Muscle of leg (tissue), 11 donors: ENCODE measurements around the gene ANO1. TPM values are rescaled to one million over a fixed set of nuclear protein-coding genes. Genes with fewer than 3 reads are reported as not detected.

ENCODE experiments used
- DNase-seq: peaks from one replicate; pipeline ENCODE4 v3.0.0; 2013
- H3K27ac ChIP-seq: one replicate; pipeline ENCODE4 v1.5.1; 2013; ENCODE audit warnings: mild to moderate bottlenecking, low read length, control low read depth
- H3K27me3 ChIP-seq: one replicate; pipeline ENCODE4 v1.6.1; 2013; ENCODE audit warnings: low read length; ENCODE audit not compliant: control insufficient read depth, insufficient read depth
- H3K36me3 ChIP-seq: one replicate; pipeline ENCODE4 v1.6.1; 2013; ENCODE audit warnings: low read length; ENCODE audit not compliant: control insufficient read depth, insufficient read depth
- H3K4me1 ChIP-seq: one replicate; pipeline ENCODE4 v1.6.1; 2013; ENCODE audit warnings: low read length; ENCODE audit not compliant: control insufficient read depth, insufficient read depth
- H3K4me3 ChIP-seq: one replicate; pipeline ENCODE4 v1.5.1; 2013; ENCODE audit warnings: low read length, control low read depth
- H3K9me3 ChIP-seq: replicated peaks from 2 replicates; pipeline ENCODE4 v1.6.1; 2013; ENCODE audit warnings: low read depth, low read length; ENCODE audit not compliant: control insufficient read depth
- WGBS: methylation state at CpG from one replicate; pipeline ENCODE4 v1.1.5; 2013; ENCODE audit warnings: missing lambda C conversion rate; ENCODE audit not compliant: insufficient coverage; 5-methylcytosine and 5-hydroxymethylcytosine counted together
- polyA plus RNA-seq, 8 donors: library from polyadenylated mRNA; unstranded; fragments of 120-200 nt; gene quantifications; one replicate each; pipeline versions ENCODE4 v1.2.1 to v1.2.3, GENCODE V29; 2013; ENCODE audit warnings: inconsistent platforms in 1 of 8, low replicate concordance in 1 of 8; ENCODE audit not compliant: insufficient read length in 8 of 8, insufficient read depth in 1 of 8
- total RNA-seq: library from RNA; stranded (reverse); fragments of 120-200 nt; gene quantifications from one replicate; pipeline ENCODE4 v1.2.4, GENCODE V29; 2013

Gene ANO1
- total and polyA plus RNA-seq, 9 donors: 5.1 to 15.4 (median 8.2) TPM

DNA sequence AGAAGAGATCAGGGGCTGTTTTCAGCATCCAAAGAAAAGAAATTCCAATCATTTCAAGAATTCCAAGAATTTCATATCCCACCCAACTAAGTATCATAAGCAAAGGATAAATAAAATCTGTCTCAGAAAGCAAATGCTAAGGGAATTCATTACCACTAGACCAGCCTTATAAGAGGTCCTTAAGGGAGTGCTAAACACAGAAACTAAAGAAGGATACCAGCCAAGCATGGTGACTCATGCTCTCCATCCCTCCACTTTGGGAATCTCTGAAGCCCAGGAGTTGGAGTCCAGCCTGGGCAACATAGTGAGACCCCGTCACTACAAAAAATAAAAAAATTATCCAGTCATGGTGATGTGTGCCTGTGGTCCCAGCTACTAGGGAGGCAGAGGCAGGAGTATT is 142.8 kb downstream of the ANO1 start:
- peaks cover 7% of the 10 kb centered on the region for H3K27me3 ChIP-seq
- WGBS: no CpG with 5 or more reads among the region's 1 CpG

DNA sequence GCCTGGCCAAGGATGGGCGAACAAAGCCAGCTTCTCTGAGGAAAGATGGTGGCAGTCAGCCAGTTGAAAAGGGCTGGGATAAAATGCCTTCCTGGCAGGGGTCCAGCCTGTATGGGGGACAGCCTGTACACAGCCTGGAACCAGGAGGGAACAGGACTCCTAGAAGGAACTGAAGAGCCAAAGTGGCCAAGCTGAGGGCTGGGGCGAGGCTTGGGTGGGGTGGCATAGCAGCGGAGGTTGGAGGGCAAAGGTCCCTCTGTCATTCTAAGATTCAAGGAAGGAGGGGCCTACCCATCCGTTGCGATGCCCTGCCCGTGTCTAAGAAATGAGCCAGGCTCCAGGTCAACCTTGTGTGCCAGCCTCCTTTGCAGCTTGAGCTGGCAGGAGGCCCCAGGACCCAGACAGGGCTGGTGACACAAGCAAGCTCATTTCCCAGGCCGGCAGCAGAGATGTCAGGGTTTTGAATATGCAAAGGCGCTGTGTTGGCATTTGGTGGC is 147.6 kb downstream of the ANO1 start:
- no peaks in the 10 kb centered on the region for H3K4me1 ChIP-seq
- H3K9me3 ChIP-seq: no peaks in the 10 kb centered on the region
- no peaks in the 10 kb centered on the region for H3K36me3 ChIP-seq
- H3K27me3 ChIP-seq: no peaks in the 10 kb centered on the region
- no peak overlapping the region for H3K4me3 ChIP-seq
- DNase-seq: no peak
- H3K27ac ChIP-seq: no peak overlapping the region
- 60% methylated on average over 8 of the region's 8 CpGs for WGBS

More for the DNA sequence above, 142.8 kb downstream of the ANO1 start:
- Histone ChIP-seq H3K36me3 (no peaks in the 10 kb centered on the region), H3K27ac (no peak overlapping the region), H3K9me3 (no peaks in the 10 kb centered on the region), H3K4me1 (no peaks in the 10 kb centered on the region), H3K4me3 (no peak overlapping the region)
- no peak for DNase-seq

DNA sequence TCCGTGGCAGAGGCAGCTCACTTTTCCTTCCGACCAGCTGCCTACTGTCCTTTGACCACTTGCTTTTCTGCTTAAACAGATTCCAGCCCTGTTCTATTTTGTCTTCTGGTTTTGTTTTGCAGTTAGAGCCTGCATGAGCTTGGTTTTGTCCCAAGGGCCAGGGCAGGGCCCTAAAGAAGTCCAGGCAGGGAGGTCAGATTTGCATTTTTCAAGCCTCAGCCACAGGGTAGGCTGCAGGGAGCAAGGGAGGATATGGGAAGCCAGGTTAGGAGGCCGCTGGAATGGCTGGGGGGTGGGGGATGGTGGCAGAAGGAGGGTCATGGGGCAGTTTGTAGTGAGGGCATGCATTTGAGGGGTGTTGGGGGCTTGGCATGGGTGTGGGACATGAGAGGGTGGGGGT is 148.1 kb downstream of the ANO1 start:
- no peak for DNase-seq
- no peak overlapping the region for H3K4me3 ChIP-seq
- H3K9me3 ChIP-seq: no peaks in the 10 kb centered on the region
- no peaks in the 10 kb centered on the region for H3K36me3 ChIP-seq
- H3K27me3 ChIP-seq: no peaks in the 10 kb centered on the region
- WGBS: 57% methylated on average over 2 of the region's 3 CpGs
- H3K27ac ChIP-seq: no peak overlapping the region
- H3K4me1 ChIP-seq: no peaks in the 10 kb centered on the region

DNA sequence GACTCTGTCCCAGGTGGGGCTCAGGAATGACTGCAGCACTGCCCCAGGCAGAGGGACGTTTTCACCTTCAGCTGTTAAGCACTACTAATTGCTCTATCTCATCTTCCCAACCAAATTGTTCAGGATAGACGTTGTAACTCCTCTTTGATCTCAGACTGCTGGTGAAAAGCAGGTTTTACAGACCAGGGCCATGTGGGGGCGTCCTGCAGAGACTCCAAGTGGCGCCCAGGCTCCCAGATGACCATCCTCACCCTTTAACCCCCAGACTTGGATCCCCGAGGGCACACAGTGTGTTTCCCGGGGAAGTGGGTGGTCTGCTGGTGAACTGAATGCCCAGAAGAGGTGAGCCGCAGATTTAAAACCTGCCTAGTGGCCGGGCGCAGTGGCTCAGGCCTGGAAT is 148.8 kb downstream of the ANO1 start:
- Histone ChIP-seq H3K4me1 (no peaks in the 10 kb centered on the region), H3K36me3 (no peaks in the 10 kb centered on the region)

DNA sequence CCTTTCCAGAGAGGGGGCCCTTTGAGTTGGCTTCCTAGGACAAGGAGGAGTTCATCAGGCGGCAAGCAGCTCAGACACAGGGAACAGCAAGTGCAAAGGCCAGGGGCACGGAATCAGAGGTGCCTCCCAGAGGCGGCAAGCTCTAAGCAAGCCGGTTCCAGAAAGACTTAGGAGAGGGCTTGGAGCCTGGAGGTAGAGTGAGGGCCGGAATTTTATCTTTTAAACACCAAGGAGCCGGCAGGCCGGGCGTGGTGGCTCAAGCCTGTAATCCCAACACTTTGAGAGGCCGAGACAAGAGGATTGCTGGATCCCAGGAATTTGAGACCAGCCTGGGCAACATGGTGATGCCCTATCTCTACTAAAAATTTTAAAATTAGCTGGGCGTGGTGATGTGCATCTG is 151.6 kb downstream of the ANO1 start:
- H3K27ac ChIP-seq: no peak overlapping the region
- 77% methylated on average over 8 of the region's 10 CpGs for WGBS
- H3K27me3 ChIP-seq: no peaks in the 10 kb centered on the region
- DNase-seq: no peak
- H3K9me3 ChIP-seq: no peaks in the 10 kb centered on the region
- H3K4me3 ChIP-seq: no peak overlapping the region
- H3K36me3 ChIP-seq: no peaks in the 10 kb centered on the region
- H3K4me1 ChIP-seq: no peaks in the 10 kb centered on the region

More for the DNA sequence above, 148.8 kb downstream of the ANO1 start:
- 51% methylated on average over 7 of the region's 9 CpGs for WGBS
- H3K27me3 ChIP-seq: no peaks in the 10 kb centered on the region
- H3K9me3 ChIP-seq: no peaks in the 10 kb centered on the region
- DNase-seq: no peak
- H3K4me3 ChIP-seq: no peak overlapping the region
- no peak overlapping the region for H3K27ac ChIP-seq

GRCh38 chr11:70230151-70230839 is 152.2 kb downstream of the ANO1 start:
- 80% methylated on average over 1 of the region's 8 CpGs for WGBS
- DNase-seq: no peak
- H3K9me3 ChIP-seq: no peaks in the 10 kb centered on the region
- no peak overlapping the region for H3K4me3 ChIP-seq
- no peaks in the 10 kb centered on the region for H3K36me3 ChIP-seq
- H3K4me1 ChIP-seq: no peaks in the 10 kb centered on the region
- H3K27me3 ChIP-seq: no peaks in the 10 kb centered on the region
- no peak overlapping the region for H3K27ac ChIP-seq

GRCh38 chr11:70230840-70231710 is 153.0 kb downstream of the ANO1 start:
- no peaks in the 10 kb centered on the region for H3K36me3 ChIP-seq
- no peaks in the 10 kb centered on the region for H3K4me1 ChIP-seq
- 79% methylated on average over 19 of the region's 22 CpGs for WGBS
- no peak overlapping the region for H3K4me3 ChIP-seq
- no peaks in the 10 kb centered on the region for H3K27me3 ChIP-seq
- H3K27ac ChIP-seq: no peak overlapping the region
- no peak for DNase-seq
- H3K9me3 ChIP-seq: no peaks in the 10 kb centered on the region

DNA sequence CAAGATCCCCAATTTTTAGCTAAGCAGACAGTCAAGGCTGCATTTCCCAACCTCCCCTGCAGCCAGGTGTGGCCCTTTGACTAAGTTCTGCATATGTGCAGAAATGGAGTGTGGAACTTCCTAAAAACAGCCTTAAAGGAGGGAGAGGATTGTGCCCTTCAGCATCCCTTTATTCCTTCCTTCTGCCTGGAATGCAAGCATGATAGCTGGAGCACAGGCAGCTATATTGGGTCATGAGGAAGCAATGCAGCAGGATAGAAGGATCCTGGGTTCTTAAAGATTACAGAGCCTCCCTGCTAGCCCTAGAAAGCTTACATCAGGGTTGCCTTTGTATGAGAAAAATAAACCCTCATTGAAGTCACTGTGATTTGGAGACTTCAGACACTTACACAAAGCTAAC is 154.9 kb downstream of the ANO1 start:
- Histone ChIP-seq H3K9me3 (no peaks in the 10 kb centered on the region), H3K27me3 (no peaks in the 10 kb centered on the region), H3K4me3 (no peak overlapping the region), H3K27ac (no peak overlapping the region), H3K4me1 (no peaks in the 10 kb centered on the region), H3K36me3 (no peaks in the 10 kb centered on the region)
- no peak for DNase-seq

- no peaks in the 10 kb centered on the region for H3K36me3 ChIP-seq
- H3K9me3 ChIP-seq: no peaks in the 10 kb centered on the region
- no peak overlapping the region for H3K4me3 ChIP-seq
- no peaks in the 10 kb centered on the region for H3K27me3 ChIP-seq
- no peak for DNase-seq
- no peak overlapping the region for H3K27ac ChIP-seq
- 73% methylated on average over 10 of the region's 11 CpGs for WGBS
- no peaks in the 10 kb centered on the region for H3K4me1 ChIP-seq
Observed at GRCh38 chr11:70233511-70233934, 155.4 kb downstream of the ANO1 start.

DNA sequence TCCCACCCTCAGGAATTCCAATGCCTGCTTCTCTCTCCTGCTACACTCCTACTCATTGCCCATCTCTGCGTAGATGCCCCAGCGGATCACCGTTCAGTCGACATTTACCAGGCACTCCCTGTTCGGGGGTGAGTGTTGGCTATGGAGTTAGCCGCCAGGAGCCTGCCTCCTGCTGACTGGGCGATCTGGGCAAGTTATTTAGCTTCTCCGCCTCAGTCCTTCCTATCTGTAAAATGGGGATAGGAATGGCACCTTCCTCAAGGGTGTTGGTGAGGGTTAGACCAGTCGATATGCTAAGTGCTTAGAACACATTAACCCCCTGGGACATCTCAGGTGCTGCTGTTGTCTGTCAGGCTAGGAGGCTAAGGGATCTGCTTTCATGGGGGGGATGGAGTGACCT is 155.8 kb downstream of the ANO1 start:
- DNase-seq: no peak
- WGBS: 81% methylated on average over 7 of the region's 9 CpGs
- no peaks in the 10 kb centered on the region for H3K4me1 ChIP-seq

More for the DNA sequence above, 155.8 kb downstream of the ANO1 start:
- Histone ChIP-seq H3K27ac (no peak overlapping the region), H3K27me3 (no peaks in the 10 kb centered on the region), H3K4me3 (no peak overlapping the region), H3K9me3 (no peaks in the 10 kb centered on the region), H3K36me3 (no peaks in the 10 kb centered on the region)
